Measurements from ENCODE around the gene GRPR. TPM values are rescaled to one million over a fixed set of nuclear protein-coding genes. Genes with fewer than 3 reads are reported as not detected.

GRPR gene
- polyA plus RNA-seq, 1 donor (not counting 4 experiments of a cell fraction or from before 2014, with no cell fraction given), result 0.08 TPM

GRCh38 chrX:16087076-16087475 lies 36.3 kb upstream of the GRPR start:
- TF ChIP-seq CTCF (optimal IDR thresholded peaks at IDR 0.05 in 1 of 3, IDR thresholded peaks at IDR 0.05 in 1 of 3, conservative IDR thresholded peaks at IDR 0.05 in 1 of 3; ENCODE audit: extremely low read depth in 1 of 3, insufficient read depth in 2 of 3, low read length in 3 of 3) (no peak), EZH2 (IDR thresholded peaks at IDR 0.05; ENCODE audit: low read length) (no peak)
- no peaks in the 10 kb centered on the region for H3K79me2 ChIP-seq (ENCODE audit: control insufficient read depth, insufficient read depth, low read length)
- no peak overlapping the region for H3K4me2 ChIP-seq (ENCODE audit: control insufficient read depth, extremely low read depth, insufficient read depth, low read depth, low read length)
- no peaks in the 10 kb centered on the region for H3K9me1 ChIP-seq (ENCODE audit: control insufficient read depth, extremely low read depth, insufficient read depth, low read length)
- H4K20me1 ChIP-seq (ENCODE audit: control insufficient read depth, extremely low read depth, insufficient read depth, low read length), result no peaks in the 10 kb centered on the region
- H3K9ac ChIP-seq (ENCODE audit: control insufficient read depth, extremely low read depth, insufficient read depth, low read length), result no peak overlapping the region
- no peaks in the 10 kb centered on the region for H3K4me1 ChIP-seq (ENCODE audit: control insufficient read depth, extremely low read depth, insufficient read depth, low read length)
- H2AFZ ChIP-seq (ENCODE audit: control insufficient read depth, low read length), result no peak overlapping the region
- FAIRE-seq (no peak), DNase-seq (ENCODE audit: low read depth, low spot score) (no peak)
- H3K27me3 ChIP-seq (ENCODE audit: control insufficient read depth, extremely low read depth, insufficient read depth, low read length), result peaks cover 7% of the 10 kb centered on the region
- no peaks in the 10 kb centered on the region for H3K9me3 ChIP-seq (ENCODE audit: control insufficient read depth, low read depth, low read length)
- H3K36me3 ChIP-seq (ENCODE audit: control insufficient read depth in 2 of 2, extremely low read depth in 1 of 2, insufficient read depth in 2 of 2, low read length in 2 of 2), result no peaks in the 10 kb centered on the region
- no peak overlapping the region for H3K4me3 ChIP-seq (ENCODE audit: control insufficient read depth in 2 of 3, extremely low read depth in 1 of 3, insufficient read depth in 2 of 3, low read depth in 1 of 3, low read length in 3 of 3)
- dilution Hi-C loops (cut with MboI; ENCODE audit: extremely low pct_ligation_motif_present, low sequenced_read_pairs), result no loop called here
- no peak overlapping the region for H3K27ac ChIP-seq (ENCODE audit: control insufficient read depth, insufficient read depth, low read length)

- Histone ChIP-seq H3K4me3 (ENCODE audit: control insufficient read depth in 2 of 3, extremely low read depth in 1 of 3, insufficient read depth in 2 of 3, low read depth in 1 of 3, low read length in 3 of 3) (no peak overlapping the region), H3K9me3 (ENCODE audit: control insufficient read depth, low read depth, low read length) (no peaks in the 10 kb centered on the region), H3K4me2 (ENCODE audit: control insufficient read depth, extremely low read depth, insufficient read depth, low read depth, low read length) (no peak overlapping the region), H3K36me3 (ENCODE audit: control insufficient read depth in 2 of 2, extremely low read depth in 1 of 2, insufficient read depth in 2 of 2, low read length in 2 of 2) (no peaks in the 10 kb centered on the region), H3K27me3 (ENCODE audit: control insufficient read depth, extremely low read depth, insufficient read depth, low read length) (peaks cover 7% of the 10 kb centered on the region), H4K20me1 (ENCODE audit: control insufficient read depth, extremely low read depth, insufficient read depth, low read length) (no peaks in the 10 kb centered on the region), H3K79me2 (ENCODE audit: control insufficient read depth, insufficient read depth, low read length) (no peaks in the 10 kb centered on the region), H3K9ac (ENCODE audit: control insufficient read depth, extremely low read depth, insufficient read depth, low read length) (no peak overlapping the region), H3K27ac (ENCODE audit: control insufficient read depth, insufficient read depth, low read length) (no peak overlapping the region), H2AFZ (ENCODE audit: control insufficient read depth, low read length) (no peak overlapping the region), H3K9me1 (ENCODE audit: control insufficient read depth, extremely low read depth, insufficient read depth, low read length) (no peaks in the 10 kb centered on the region), H3K4me1 (ENCODE audit: control insufficient read depth, extremely low read depth, insufficient read depth, low read length) (no peaks in the 10 kb centered on the region)
- TF ChIP-seq EZH2 (IDR thresholded peaks at IDR 0.05; ENCODE audit: low read length) (no peak), CTCF (optimal IDR thresholded peaks at IDR 0.05 in 1 of 3, IDR thresholded peaks at IDR 0.05 in 1 of 3, conservative IDR thresholded peaks at IDR 0.05 in 1 of 3; ENCODE audit: extremely low read depth in 1 of 3, insufficient read depth in 2 of 3, low read length in 3 of 3) (no peak)
- dilution Hi-C loops (cut with MboI; ENCODE audit: extremely low pct_ligation_motif_present, low sequenced_read_pairs), result no loop called here
- no peak for DNase-seq (ENCODE audit: low read depth, low spot score)
- no peak for FAIRE-seq
Observed at GRCh38 chrX:16089086-16089485, 34.3 kb upstream of the GRPR start.
